NCI-H2227 (cell line): ENCODE data around the gene BUD23.
"Not testable (repeated sequence)": the region's sequence is repeated elsewhere in the genome, so short reads cannot be mapped to it uniquely, and the experiment has no call there.

Experiments used
- DNase-seq: peaks from one replicate; lab custom pipeline; 2025; ENCODE audit not compliant: unreplicated experiment; lab: John Stamatoyannopoulos, UW

Gene BUD23

GRCh38 chr7:73668103-73668885 lies 15.1 kb upstream of the BUD23 start:
- peak; percentile 61 for DNase-seq

- DNase-seq: no peak
Observed at GRCh38 chr7:73668886-73669230, 14.5 kb upstream of the BUD23 start.

GRCh38 chr7:73669288-73669701 lies 14.1 kb upstream of the BUD23 start:
- no peak for DNase-seq

- DNase-seq: no peak
Observed at GRCh38 chr7:73669858-73670385, 13.5 kb upstream of the BUD23 start.

GRCh38 chr7:73671322-73671661 lies 12.1 kb upstream of the BUD23 start:
- no peak for DNase-seq

GRCh38 chr7:73671857-73672445 lies 11.4 kb upstream of the BUD23 start:
- no peak for DNase-seq

- DNase-seq: no peak
Observed at GRCh38 chr7:73674468-73675124, 8.8 kb upstream of the BUD23 start.

- DNase-seq: not testable (repeated sequence)
Observed at GRCh38 chr7:73676062-73676461, 7.3 kb upstream of the BUD23 start.

- no peak for DNase-seq
Observed at GRCh38 chr7:73678862-73679261, 4.5 kb upstream of the BUD23 start.

- no peak for DNase-seq
Observed at GRCh38 chr7:73679709-73680108, 3.7 kb upstream of the BUD23 start.

GRCh38 chr7:73680501-73680900 lies 2.9 kb upstream of the BUD23 start:
- no peak for DNase-seq

- DNase-seq: no peak
Observed at GRCh38 chr7:73681031-73681430, 2.4 kb upstream of the BUD23 start.

GRCh38 chr7:73682745-73683055 lies 697 bp upstream of the BUD23 start:
- DNase-seq: no peak

- DNase-seq: no peak
Observed at GRCh38 chr7:73683788-73684693, 644 bp downstream of the BUD23 start.

- no peak for DNase-seq
Observed at GRCh38 chr7:73685311-73685710, 1.9 kb downstream of the BUD23 start.

- no peak for DNase-seq
Observed at GRCh38 chr7:73688288-73688687, 4.9 kb downstream of the BUD23 start.

GRCh38 chr7:73690646-73691045 lies 7.2 kb downstream of the BUD23 start:
- DNase-seq: no peak

GRCh38 chr7:73696372-73696771 lies 13.0 kb downstream of the BUD23 start:
- DNase-seq: no peak

GRCh38 chr7:73698410-73698809 lies 15.0 kb downstream of the BUD23 start:
- DNase-seq: no peak

- DNase-seq: no peak
Observed at GRCh38 chr7:73699370-73700068, 16.1 kb downstream of the BUD23 start.

- DNase-seq: no peak
Observed at GRCh38 chr7:73700069-73700423, 16.6 kb downstream of the BUD23 start.
